PFSK-1 (cell line): Measurements from ENCODE around the gene PITRM1.

Source experiments
- POLR2AphosphoS5 ChIP-seq: IDR thresholded peaks from 2 replicates; pipeline ENCODE4 v1.6.1; 2012; ENCODE audit warnings: low read depth, mild to moderate bottlenecking, control low read depth, low read length, moderate library complexity
- SIN3A ChIP-seq: IDR thresholded peaks from 2 replicates; pipeline ENCODE4 v1.6.1; 2012; ENCODE audit warnings: mild to moderate bottlenecking, low read length, moderate library complexity, borderline replicate concordance; ENCODE audit not compliant: insufficient read depth
- TF ChIP-seq, protein P1 (sequence below), 2 experiments: IDR thresholded peaks; 2 replicates each; pipeline versions ENCODE4 v1.6.1 to v1.8.0; 2011 to 2012; ENCODE audit warnings: low read depth in 2 of 2, low read length in 2 of 2, control low read depth in 1 of 2, inconsistent platforms in 1 of 2, mild to moderate bottlenecking in 1 of 2, moderate library complexity in 1 of 2; ENCODE audit not compliant: insufficient read depth in 1 of 2

DNA sequence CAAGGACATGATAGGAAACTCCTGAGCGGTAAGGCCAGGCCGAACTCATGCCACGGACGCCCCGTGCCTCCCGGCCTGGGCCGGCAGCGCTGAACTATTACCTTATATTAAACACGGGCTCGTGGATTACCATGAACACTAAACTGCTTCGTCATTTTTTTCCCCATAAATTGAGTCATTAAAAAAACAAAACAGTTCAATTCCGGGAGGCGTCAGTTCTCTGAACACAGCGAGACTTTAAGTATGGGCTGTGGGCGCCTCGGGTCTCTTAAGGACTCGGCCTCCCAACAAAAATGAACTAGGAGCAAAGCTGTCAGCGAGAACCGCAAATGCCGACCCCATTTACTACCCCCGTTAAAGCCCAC is 519 bp downstream of the PITRM1 start:
- TF ChIP-seq, protein P1, sequence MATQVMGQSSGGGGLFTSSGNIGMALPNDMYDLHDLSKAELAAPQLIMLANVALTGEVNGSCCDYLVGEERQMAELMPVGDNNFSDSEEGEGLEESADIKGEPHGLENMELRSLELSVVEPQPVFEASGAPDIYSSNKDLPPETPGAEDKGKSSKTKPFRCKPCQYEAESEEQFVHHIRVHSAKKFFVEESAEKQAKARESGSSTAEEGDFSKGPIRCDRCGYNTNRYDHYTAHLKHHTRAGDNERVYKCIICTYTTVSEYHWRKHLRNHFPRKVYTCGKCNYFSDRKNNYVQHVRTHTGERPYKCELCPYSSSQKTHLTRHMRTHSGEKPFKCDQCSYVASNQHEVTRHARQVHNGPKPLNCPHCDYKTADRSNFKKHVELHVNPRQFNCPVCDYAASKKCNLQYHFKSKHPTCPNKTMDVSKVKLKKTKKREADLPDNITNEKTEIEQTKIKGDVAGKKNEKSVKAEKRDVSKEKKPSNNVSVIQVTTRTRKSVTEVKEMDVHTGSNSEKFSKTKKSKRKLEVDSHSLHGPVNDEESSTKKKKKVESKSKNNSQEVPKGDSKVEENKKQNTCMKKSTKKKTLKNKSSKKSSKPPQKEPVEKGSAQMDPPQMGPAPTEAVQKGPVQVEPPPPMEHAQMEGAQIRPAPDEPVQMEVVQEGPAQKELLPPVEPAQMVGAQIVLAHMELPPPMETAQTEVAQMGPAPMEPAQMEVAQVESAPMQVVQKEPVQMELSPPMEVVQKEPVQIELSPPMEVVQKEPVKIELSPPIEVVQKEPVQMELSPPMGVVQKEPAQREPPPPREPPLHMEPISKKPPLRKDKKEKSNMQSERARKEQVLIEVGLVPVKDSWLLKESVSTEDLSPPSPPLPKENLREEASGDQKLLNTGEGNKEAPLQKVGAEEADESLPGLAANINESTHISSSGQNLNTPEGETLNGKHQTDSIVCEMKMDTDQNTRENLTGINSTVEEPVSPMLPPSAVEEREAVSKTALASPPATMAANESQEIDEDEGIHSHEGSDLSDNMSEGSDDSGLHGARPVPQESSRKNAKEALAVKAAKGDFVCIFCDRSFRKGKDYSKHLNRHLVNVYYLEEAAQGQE (IDR thresholded peaks at IDR 0.05; ENCODE audit: insufficient read depth in 1 of 2, low read depth in 2 of 2, low read length in 2 of 2): no peak
- TF ChIP-seq SIN3A: no peak
- TF ChIP-seq POLR2AphosphoS5: no peak
